H9 (cell line): ENCODE measurements around the gene TMTC1. TPM values are rescaled to one million over a fixed set of nuclear protein-coding genes. Genes with fewer than 3 reads are reported as not detected.

Experiments
- DNase-seq: peaks from one replicate; pipeline ENCODE4 v3.0.0-alpha.2; 2017
- H2AFZ ChIP-seq: one replicate; pipeline ENCODE4 v1.6.1; 2013; ENCODE audit warnings: mild to moderate bottlenecking, low read length, control low read depth, moderate library complexity
- H2AK5ac ChIP-seq: 2 replicates; pipeline ENCODE4 v1.6.1; 2013; ENCODE audit warnings: low read length, control low read depth, mixed read lengths; ENCODE audit not compliant: insufficient read length
- H2BK120ac ChIP-seq: one replicate; pipeline ENCODE4 v1.6.1; 2013; ENCODE audit warnings: low read depth, mild to moderate bottlenecking, low read length, control low read depth, inconsistent platforms; ENCODE audit not compliant: poor library complexity, severe bottlenecking
- H2BK12ac ChIP-seq: 2 replicates; pipeline ENCODE4 v1.6.1; 2013; ENCODE audit warnings: low read length, control low read depth, mixed read lengths, low read depth; ENCODE audit not compliant: insufficient read length
- H2BK15ac ChIP-seq: 2 replicates; pipeline ENCODE4 v1.6.1; 2013; ENCODE audit warnings: low read depth, low read length, control low read depth
- H2BK20ac ChIP-seq: one replicate; pipeline ENCODE4 v1.6.1; 2013; ENCODE audit warnings: low read depth, mild to moderate bottlenecking, low read length, control low read depth, inconsistent platforms; ENCODE audit not compliant: poor library complexity, severe bottlenecking
- H2BK5ac ChIP-seq: 2 replicates; pipeline ENCODE4 v1.6.1; 2013; ENCODE audit warnings: low read length, control low read depth, mixed read lengths; ENCODE audit not compliant: insufficient read length
- H3K14ac ChIP-seq: 2 replicates; pipeline ENCODE4 v1.6.1; 2013; ENCODE audit warnings: low read length, control low read depth; ENCODE audit not compliant: insufficient read depth
- H3K18ac ChIP-seq: 2 replicates; pipeline ENCODE4 v1.6.1; 2013; ENCODE audit warnings: low read depth, mild to moderate bottlenecking, mixed read lengths, low read length, control low read depth; ENCODE audit not compliant: insufficient read length
- H3K23ac ChIP-seq: 2 replicates; pipeline ENCODE4 v1.6.1; 2013; ENCODE audit warnings: low read length, control low read depth, mixed read lengths, low read depth; ENCODE audit not compliant: insufficient read length
- H3K23me2 ChIP-seq: 2 replicates; pipeline ENCODE4 v1.6.1; 2013; ENCODE audit warnings: low read depth, mild to moderate bottlenecking, mixed read lengths, low read length, control low read depth; ENCODE audit not compliant: insufficient read length, poor library complexity, severe bottlenecking
- H3K27ac ChIP-seq: 2 replicates; pipeline ENCODE4 v1.5.1; 2013; ENCODE audit warnings: low read length, control low read depth, mixed read lengths, low read depth; ENCODE audit not compliant: insufficient read length
- H3K27me3 ChIP-seq: 2 replicates; pipeline ENCODE4 v1.6.1; 2013; ENCODE audit warnings: low read length, control low read depth, inconsistent platforms; ENCODE audit not compliant: insufficient read depth
- H3K4ac ChIP-seq: 2 replicates; pipeline ENCODE4 v1.6.1; 2013; ENCODE audit warnings: low read depth, mild to moderate bottlenecking, control low read depth, inconsistent platforms, low read length, moderate library complexity
- H3K4me1 ChIP-seq: 2 replicates; pipeline ENCODE4 v1.6.1; 2013; ENCODE audit warnings: low read length, control low read depth, inconsistent platforms; ENCODE audit not compliant: insufficient read depth
- H3K4me2 ChIP-seq: 2 replicates; pipeline ENCODE4 v1.6.1; 2013; ENCODE audit warnings: low read length, control low read depth, mixed read lengths; ENCODE audit not compliant: insufficient read length, insufficient read depth
- H3K56ac ChIP-seq: 2 replicates; pipeline ENCODE4 v1.6.1; 2013; ENCODE audit warnings: low read depth, mild to moderate bottlenecking, mixed read lengths, low read length, control low read depth; ENCODE audit not compliant: insufficient read length
- H3K79me1 ChIP-seq: 2 replicates; pipeline ENCODE4 v1.6.1; 2013; ENCODE audit warnings: low read depth, mild to moderate bottlenecking, moderate library complexity, low read length, control low read depth, inconsistent platforms; ENCODE audit not compliant: insufficient read depth, poor library complexity, severe bottlenecking
- H3K79me2 ChIP-seq: 2 replicates; pipeline ENCODE4 v1.6.1; 2013; ENCODE audit warnings: low read length, control low read depth, inconsistent platforms; ENCODE audit not compliant: insufficient read depth
- H3K9ac ChIP-seq: 2 replicates; pipeline ENCODE4 v1.6.1; 2013; ENCODE audit warnings: low read length, control low read depth, mixed read lengths; ENCODE audit not compliant: insufficient read length; ENCODE audit errors: extremely low read depth
- H3K9me3 ChIP-seq: one replicate; pipeline ENCODE4 v1.6.1; 2013; ENCODE audit warnings: low read depth, low read length, inconsistent platforms; ENCODE audit not compliant: control insufficient read depth
- H3T11ph ChIP-seq: one replicate; pipeline ENCODE4 v1.6.1; 2013; ENCODE audit warnings: mild to moderate bottlenecking, low read length, control low read depth, inconsistent platforms
- H4K20me1 ChIP-seq: one replicate; pipeline ENCODE4 v1.6.1; 2013; ENCODE audit not compliant: control insufficient read depth, insufficient read length, insufficient read depth
- H4K5ac ChIP-seq: 2 replicates; pipeline ENCODE4 v1.6.1; 2013; ENCODE audit warnings: low read depth, mild to moderate bottlenecking, mixed read lengths, low read length, control low read depth; ENCODE audit not compliant: insufficient read length
- H4K8ac ChIP-seq: replicated peaks from 2 replicates; pipeline ENCODE4 v1.6.1; 2013; ENCODE audit warnings: low read length, control low read depth, mixed read lengths, low read depth; ENCODE audit not compliant: insufficient read length
- H4K91ac ChIP-seq: 2 replicates; pipeline ENCODE4 v1.6.1; 2013; ENCODE audit warnings: low read depth, mild to moderate bottlenecking, moderate library complexity, mixed read lengths, low read length, control low read depth; ENCODE audit not compliant: insufficient read length
- H3K27ac Mint-ChIP-seq, 3 experiments: 2 replicates in 2 of 3; 3 replicates in 1 of 3; pipeline ENCODE4 v1.8.0; 2020 to 2021; ENCODE audit warnings: mixed read lengths in 3 of 3, mild to moderate bottlenecking in 1 of 3, moderate library complexity in 1 of 3
- H3K27me3 Mint-ChIP-seq: 2 replicates; pipeline ENCODE4 v1.8.0; 2021; ENCODE audit warnings: low read depth, mild to moderate bottlenecking, moderate library complexity, mixed read lengths
- H3K36me3 Mint-ChIP-seq, 3 experiments: 2 replicates in 2 of 3; 3 replicates in 1 of 3; pipeline ENCODE4 v1.8.0; 2020 to 2021; ENCODE audit warnings: low read depth in 3 of 3, mixed read lengths in 3 of 3; ENCODE audit not compliant: insufficient read depth in 1 of 3
- H3K4me1 Mint-ChIP-seq, 2 experiments: 2 replicates each; pipeline ENCODE4 v1.8.0; 2020; ENCODE audit warnings: mixed read lengths in 2 of 2
- H3K4me3 Mint-ChIP-seq, 2 experiments: 2 replicates in 1 of 2; 3 replicates in 1 of 2; pipeline ENCODE4 v1.8.0; 2020 to 2021; ENCODE audit warnings: mild to moderate bottlenecking in 2 of 2, mixed read lengths in 2 of 2, moderate library complexity in 1 of 2
- H3K9me3 Mint-ChIP-seq, 2 experiments: 2 replicates in 1 of 2; 3 replicates in 1 of 2; pipeline ENCODE4 v1.8.0; 2020; ENCODE audit warnings: mild to moderate bottlenecking in 2 of 2, mixed read lengths in 2 of 2, moderate library complexity in 1 of 2
- CTCF ChIP-seq: fragments of 200-600 bp; sonication (generic); conservative IDR thresholded peaks from 3 replicates; pipeline ENCODE4 v1.8.0; 2021; ENCODE audit warnings: antibody characterized with exemption, mild to moderate bottlenecking
- WGBS: extraction: QIAGEN DNeasy Blood & Tissue Kit; methylation state at CpG from one replicate; pipeline ENCODE4 v1.1.7; 2013; ENCODE audit warnings: missing lambda C conversion rate, low lambda C conversion rate, mixed read lengths; ENCODE audit not compliant: insufficient read length; ENCODE audit errors: extremely low coverage; 5-methylcytosine and 5-hydroxymethylcytosine counted together
- total RNA-seq: library from RNA; stranded (reverse); gene quantifications from 2 replicates; pipeline ENCODE4 v1.2.1, GENCODE V29; 2021

TMTC1 gene
- total RNA-seq, 1 experiment from 2014 or later = 16.1 TPM

GRCh38 chr12:29795715-29796114 lies 12.0 kb upstream of the TMTC1 start:
- Histone ChIP-seq H4K5ac (no peak overlapping the region), H2AFZ (no peak overlapping the region), H3K4me2 (no peak overlapping the region), H3K27ac (no peak overlapping the region), H3K23me2 (no peaks in the 10 kb centered on the region), H3K4me1 (0 out of 2 replicates have a peak, but pooled peaks cover 3% of the 10 kb centered on the region), H2BK120ac (no peak overlapping the region), H3T11ph (no peak overlapping the region), H3K9me3 (peaks cover 27% of the 10 kb centered on the region), H4K91ac (no peak overlapping the region), H2AK5ac (no peak overlapping the region), H2BK20ac (no peak overlapping the region), H3K56ac (no peak overlapping the region), H3K79me1 (no peaks in the 10 kb centered on the region), H3K23ac (no peak overlapping the region), H2BK5ac (no peak overlapping the region), H2BK15ac (no peak overlapping the region), H3K27me3 (no peaks in the 10 kb centered on the region), H3K9ac (no peak overlapping the region), H4K20me1 (no peaks in the 10 kb centered on the region), H3K18ac (no peak overlapping the region), H3K14ac (no peak overlapping the region), H4K8ac (no peak overlapping the region), H2BK12ac (no peak overlapping the region), H3K4ac (no peak overlapping the region), H3K79me2 (no peaks in the 10 kb centered on the region)
- no peaks in the 10 kb centered on the region for H3K27me3 Mint-ChIP-seq
- H3K27ac Mint-ChIP-seq = peak overlapping the region in 1 of 3 experiments; percentile 56; a peak in 1 of 7 replicates
- peaks cover under 1 to 5% of the 10 kb centered on the region in 2 experiments; a peak in 4 of 5 replicates for H3K9me3 Mint-ChIP-seq
- DNase-seq = no peak
- H3K4me3 Mint-ChIP-seq = no peak overlapping the region
- no peak for TF ChIP-seq CTCF
- H3K36me3 Mint-ChIP-seq = no peaks in the 10 kb centered on the region
- H3K4me1 Mint-ChIP-seq = peaks cover 36 to 46% of the 10 kb centered on the region in 2 experiments
- no CpG with 5 or more reads among the region's 3 CpGs for WGBS
